DMS79 treated with DMSO at 0.1 percent for 48 hours (cell line): Measurements from ENCODE around the gene AFAP1.
"Not testable (repeated sequence)": the region's sequence is repeated elsewhere in the genome, so short reads cannot be mapped to it uniquely, and the experiment has no call there.

ENCODE experiments used
- DNase-seq: peaks from one replicate; lab custom pipeline; 2025; lab: John Stamatoyannopoulos, UW

The AFAP1 gene

DNA sequence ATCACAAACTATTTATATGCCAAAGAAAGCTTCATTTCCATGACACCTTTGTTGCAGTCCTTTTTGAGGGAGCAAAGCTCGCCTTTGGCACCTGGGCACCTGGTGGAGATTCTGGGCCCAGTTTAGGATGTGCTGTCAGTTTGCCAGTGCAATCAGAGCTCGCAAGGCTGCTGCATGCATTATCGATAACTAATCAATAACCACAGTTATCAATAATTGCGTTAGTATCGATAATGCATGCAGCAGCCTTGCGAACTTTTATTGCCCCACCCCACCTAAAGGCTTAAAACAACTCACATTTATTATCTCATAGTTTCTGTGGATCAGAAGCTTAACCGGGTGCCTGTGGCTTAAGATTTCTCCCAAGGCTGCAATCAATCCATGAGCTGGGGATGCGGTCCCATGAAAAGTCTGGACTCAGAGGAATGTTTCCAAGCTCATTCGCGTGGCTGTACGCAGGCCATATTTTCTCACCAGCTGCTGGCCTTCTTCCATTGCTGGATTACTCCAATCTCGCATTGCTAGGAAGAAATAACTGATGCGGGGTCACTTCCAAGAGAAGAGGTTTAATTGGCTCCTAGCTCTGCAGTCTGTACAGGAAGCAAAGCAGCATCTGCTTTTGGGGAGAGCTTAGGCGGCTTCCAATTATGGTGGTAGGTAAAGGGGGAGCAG lies 6.2 kb upstream of the AFAP1 start:
- DNase-seq = no peak

DNA sequence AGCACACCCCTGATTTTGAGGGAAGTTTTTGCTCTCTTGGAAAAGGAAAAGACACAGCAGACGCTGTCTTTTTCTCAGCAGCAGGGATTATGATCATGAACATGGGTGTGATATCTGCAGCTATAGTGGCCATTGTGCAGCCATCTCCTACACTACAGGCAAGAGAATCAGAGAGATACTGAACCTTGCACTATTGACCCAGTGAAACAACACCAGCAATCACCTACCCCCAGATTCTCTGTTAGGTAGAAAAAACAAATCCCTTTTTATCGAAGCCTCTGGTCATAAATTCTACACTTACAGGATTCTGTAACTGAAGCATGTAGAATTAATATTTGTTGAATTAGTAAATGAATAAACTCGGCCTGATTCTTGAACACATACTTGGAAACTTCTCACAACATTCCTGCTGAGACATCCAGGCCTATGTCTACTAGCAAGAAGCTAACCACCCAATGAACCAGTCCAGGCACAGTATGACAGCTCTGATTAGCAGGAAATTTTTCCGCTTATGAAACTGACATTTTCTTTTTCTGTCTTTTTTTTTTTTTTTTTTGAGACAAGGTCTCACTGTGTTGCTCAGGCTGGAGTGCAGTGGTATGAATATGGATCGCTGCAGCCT lies 5.0 kb upstream of the AFAP1 start:
- no peak for DNase-seq

- not testable (repeated sequence) for DNase-seq
Measured at GRCh38 chr4:7943688-7944087, 4.0 kb upstream of the AFAP1 start.

DNA sequence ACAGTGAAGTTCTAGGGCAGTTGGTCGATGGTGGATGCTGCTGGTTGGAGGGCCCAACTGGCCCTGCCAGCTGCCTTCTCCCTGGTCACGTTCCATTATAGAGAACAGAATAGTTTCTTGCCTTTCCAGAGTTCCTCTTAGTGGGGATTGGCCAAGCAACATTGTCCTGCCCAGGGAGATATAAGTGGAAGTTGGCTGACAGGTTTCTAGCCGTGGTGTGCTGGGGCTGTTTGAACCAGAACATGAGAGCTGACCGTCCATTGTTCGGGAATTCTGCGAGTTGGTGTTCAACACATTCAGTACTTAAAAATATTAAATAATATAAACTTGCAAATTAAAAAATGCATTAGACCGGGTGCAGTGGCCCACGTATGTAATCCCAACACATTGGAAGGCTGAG lies 3.5 kb upstream of the AFAP1 start:
- DNase-seq = no peak

DNA sequence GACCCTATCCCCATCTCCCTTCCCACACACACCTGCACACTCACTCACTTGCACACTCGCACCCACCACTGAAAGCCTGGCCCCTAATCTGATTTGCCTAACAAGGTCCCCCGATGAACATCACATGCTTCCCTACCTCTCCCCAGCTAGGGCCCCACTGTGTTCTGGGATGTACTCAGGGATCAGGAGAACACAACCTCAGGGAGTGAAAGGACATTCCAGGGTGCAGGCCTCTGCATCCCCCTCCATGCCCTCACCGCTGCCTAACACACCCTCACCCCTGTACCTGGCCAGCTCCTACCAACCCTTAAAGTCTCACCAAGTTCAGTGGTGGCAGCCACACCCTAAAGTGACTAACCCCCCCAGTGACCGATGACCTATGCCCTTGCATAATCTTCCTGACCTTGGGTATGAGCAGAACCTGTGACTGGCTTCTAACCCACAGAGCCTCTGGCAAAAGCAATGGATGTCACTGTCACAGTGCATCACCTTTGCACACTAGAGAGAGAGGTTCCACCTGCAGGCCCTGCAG lies 2.4 kb upstream of the AFAP1 start:
- no peak for DNase-seq

GRCh38 chr4:7941111-7941964 lies 1.7 kb upstream of the AFAP1 start:
- no peak for DNase-seq

- DNase-seq = no peak
Measured at GRCh38 chr4:7938609-7939376, 868 bp downstream of the AFAP1 start.

DNA sequence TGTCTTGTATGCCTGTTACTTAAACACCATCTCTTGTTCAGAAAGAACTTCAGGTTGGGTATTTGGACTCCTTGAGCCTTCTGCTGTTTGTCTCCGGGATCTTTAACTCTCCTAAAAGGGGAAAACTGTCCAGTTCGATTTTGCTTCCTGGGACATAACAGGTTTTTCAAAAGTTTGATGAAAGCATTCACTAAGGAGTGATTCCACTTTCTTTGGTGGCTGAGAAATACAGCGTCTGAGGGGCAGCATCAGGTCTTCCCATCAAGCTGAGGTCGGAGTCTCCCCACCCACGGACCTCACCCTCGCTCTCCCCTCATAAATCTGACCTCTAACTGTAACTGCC lies 1.4 kb downstream of the AFAP1 start:
- DNase-seq = no peak

GRCh38 chr4:7937006-7937405 lies 2.7 kb downstream of the AFAP1 start:
- DNase-seq = peak; percentile 31

DNA sequence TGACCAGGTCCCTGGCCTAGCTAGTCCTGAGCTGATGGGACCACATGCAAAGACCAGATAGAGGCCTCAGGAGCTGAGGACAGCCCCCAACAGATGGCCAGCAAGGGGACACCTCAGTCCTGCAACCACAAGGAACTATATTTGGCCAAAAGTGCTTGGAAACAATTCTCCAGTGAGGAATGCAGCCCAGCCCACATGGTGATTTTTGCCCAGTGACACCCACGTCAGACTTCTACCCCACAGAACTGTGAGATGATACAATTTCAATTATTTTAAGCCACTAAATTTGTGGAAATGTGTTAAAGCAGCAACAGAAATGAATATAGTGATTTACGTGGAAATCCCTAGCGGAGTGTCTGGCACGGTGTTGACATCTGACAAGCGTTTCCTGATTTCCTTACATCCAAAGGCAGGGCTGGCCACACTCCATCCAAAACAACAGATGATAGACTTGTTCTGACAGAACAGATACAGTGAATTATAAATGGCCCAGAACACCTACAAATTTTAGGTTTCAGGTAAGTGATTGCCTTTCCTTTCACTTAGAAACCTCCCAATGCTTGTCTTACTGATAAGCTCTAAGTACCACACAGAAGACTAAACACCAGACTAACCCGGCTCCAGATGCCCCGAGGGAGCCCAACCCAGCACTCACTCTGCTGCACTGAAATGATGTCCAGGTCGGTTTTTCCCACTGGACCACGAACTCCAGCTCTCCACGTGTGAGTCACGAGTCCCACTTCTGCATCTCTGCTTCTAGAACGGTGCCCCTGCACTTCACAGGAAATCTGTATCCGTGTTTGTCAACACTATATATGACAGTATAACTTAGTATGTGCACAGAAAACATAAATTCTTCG lies 5.8 kb downstream of the AFAP1 start:
- no peak for DNase-seq

DNA sequence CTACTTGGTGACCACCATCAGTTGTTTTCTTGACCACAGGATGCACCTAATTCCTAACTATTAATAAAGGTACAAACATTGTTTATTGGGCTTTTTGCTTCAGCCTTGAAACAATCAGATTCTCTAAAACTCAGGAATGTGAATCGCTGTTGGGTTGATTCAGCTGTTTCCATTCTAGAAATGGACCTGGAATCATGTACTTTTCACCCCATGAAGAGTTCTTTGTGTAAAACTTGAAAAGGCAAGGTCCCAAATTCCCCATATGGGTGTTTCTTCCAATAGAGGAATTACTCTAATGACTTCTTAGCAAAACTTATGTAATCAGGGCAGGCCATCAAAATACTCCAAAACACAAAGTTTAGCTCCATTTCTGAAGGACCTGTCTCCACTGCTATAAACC lies 7.4 kb downstream of the AFAP1 start:
- no peak for DNase-seq

- DNase-seq = no peak
Measured at GRCh38 chr4:7929118-7929951, 10.3 kb downstream of the AFAP1 start.

- DNase-seq = no peak
Measured at GRCh38 chr4:7928711-7929110, 10.9 kb downstream of the AFAP1 start.

DNA sequence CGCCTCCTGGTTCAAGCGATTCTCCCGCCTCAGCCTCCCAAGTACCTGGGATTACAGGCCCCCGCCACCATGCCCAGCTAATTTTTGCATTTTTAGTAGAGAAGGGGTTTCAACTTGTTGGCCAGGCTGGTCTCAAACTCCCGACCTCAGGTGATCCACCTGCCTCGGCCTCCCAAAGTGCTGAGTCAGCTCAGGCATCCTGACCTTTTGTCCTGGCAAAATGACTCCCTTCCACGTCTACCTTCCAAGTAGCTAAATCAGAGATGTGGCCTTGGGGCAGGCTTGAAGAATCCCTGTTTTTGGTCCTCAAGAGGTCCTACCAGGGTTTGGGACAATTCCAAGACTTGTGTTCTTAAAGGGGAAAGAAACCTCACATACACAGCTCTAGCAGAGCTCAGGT lies 12.8 kb downstream of the AFAP1 start:
- no peak for DNase-seq

DNA sequence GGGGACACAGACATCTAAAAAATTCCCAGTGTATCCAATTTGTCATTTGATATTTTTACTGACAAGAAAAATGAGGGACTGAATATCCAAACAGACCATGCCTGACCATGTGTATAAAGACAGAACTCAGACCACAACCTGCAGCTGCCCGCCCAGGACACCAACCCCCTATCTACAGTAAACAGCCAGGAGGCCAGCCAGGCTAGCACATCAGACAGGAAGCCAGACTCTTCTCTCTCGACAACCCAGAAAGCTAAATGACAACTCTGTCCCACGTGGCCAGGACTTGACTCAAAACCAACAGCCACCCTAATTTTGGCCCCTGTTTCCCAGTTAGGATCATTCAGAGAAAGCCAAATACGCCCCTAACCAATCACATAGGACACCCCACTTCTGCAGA lies 15.1 kb downstream of the AFAP1 start:
- DNase-seq = no peak

- no peak for DNase-seq
Measured at GRCh38 chr4:7924163-7924562, 15.5 kb downstream of the AFAP1 start.

DNA sequence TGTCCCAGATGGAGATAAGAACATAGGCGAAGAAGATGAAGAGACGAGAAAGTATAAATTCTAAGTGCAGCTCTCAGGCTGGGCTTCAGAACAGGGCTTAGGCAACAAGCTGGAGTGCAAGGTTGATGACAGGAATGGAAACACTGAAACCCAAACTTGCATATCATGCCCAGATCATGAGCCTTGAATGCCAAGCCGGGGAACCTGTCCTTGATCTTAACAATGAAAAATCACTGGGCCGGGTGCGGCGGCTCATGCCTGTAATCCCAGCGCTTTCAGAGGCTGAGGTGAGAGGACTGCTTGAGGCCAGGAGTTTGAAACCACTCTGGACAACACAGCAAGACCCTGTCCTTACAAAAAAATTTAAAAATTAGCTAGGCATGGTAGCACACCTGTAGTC lies 17.2 kb downstream of the AFAP1 start:
- no peak for DNase-seq

- DNase-seq = no peak
Measured at GRCh38 chr4:7918981-7919380, 20.7 kb downstream of the AFAP1 start.

GRCh38 chr4:7918187-7918586 lies 21.5 kb downstream of the AFAP1 start:
- DNase-seq = not testable (repeated sequence)

GRCh38 chr4:7917669-7918068 lies 22.0 kb downstream of the AFAP1 start:
- no peak for DNase-seq
